Hindlimb muscle (tissue), 1 donor: ENCODE results near the gene SLC46A1. TPM values are rescaled to one million over a fixed set of nuclear protein-coding genes. Genes with fewer than 3 reads are reported as not detected.
"Not testable (repeated sequence)": the region's sequence is repeated elsewhere in the genome, so short reads cannot be mapped to it uniquely, and the experiment has no call there.

ENCODE experiments used
- DNase-seq: peaks from one replicate; pipeline ENCODE4 v3.0.0-alpha.2; 2013
- polyA plus RNA-seq: library from polyadenylated mRNA; unstranded; fragments of 120-200 nt; gene quantifications from one replicate; pipeline ENCODE4 v1.2.1, GENCODE V29; 2013; ENCODE audit not compliant: insufficient read length

The SLC46A1 gene
- polyA plus RNA-seq = 8.4 TPM

DNA sequence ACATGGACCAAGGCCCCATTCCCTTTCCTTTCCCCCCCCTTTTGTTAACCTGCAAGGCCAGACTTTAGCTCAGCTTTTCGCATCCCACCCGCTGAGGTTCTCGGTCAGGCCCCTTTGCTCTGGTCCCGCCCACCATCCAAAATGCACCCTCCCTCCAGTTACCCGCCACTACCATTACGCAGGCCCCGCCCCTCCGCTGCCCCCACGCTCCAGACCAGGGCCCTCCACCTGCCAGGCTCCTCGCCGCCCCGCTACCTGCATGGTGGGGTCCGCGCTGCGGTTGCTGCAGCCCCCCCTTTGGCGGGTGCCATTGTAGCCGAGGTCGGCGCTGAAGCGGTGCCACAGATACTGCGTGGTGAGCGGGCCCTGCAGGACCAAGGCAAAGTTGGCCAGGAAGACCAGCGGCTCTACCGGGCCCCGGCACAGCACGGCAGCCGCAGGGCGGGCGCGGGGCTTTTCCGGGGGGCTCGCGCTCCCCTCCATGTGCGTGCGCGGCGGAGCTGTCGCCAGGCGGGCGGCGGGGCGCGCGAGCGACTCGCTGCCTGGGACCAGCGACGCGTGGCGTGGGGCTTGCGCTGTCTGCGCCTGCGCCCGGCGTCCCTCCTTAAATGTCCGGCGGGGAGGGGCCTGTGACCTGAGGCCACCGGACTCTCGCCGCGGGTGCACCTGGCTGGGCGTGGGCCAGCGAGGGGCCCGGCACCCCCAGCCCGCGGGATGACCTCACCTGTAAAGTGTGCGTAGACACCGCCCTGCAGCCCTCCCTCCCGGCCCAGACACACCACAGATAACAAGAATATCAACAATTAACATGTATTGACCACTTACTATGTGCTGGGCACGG lies at the start of gene SLC46A1:
Gene SLC46A1, minus strand, starts transcription at position 581 of the 841 bp plus-strand sequence. Its CDS starts 98 bp downstream, at position 483.
- peak; percentile 68 for DNase-seq

DNA sequence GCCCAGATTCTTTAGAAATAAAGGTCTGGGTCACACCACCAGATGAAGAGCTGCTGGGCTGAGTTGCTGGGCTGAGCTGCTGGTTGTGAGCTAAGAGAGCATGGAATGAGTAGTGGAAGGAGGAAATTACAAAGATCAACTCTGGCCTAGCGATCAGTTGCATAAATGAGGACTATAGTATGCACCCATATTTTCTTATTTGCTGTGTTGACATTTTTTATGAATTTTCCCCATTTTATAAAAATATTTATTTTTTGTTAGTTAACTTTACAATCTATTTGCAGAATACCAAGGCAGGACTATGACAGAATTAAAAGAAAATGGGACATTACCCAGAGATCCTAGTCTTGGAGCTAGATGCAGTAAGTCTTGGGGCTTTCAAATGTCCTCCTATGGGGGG lies 43.8 kb upstream of the SLC46A1 start:
- DNase-seq = no peak

DNA sequence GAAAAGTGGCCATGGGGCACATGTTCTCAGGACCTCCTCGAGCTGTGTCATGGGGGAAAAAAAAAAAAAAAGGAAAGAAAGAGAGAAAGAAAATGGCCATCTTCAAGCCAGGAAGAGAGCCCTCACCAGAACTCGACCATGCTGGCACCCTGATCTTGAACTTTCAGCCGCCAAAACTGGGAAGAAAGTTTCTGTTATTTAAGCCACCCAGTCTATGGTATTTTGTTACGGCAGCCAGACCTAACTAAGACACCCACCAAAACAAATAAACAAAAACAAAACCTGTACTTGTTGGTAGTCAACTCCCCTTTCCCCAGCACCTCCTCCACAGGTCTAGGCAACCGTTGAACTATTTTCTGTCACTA lies 41.4 kb upstream of the SLC46A1 start:
- no peak for DNase-seq

DNA sequence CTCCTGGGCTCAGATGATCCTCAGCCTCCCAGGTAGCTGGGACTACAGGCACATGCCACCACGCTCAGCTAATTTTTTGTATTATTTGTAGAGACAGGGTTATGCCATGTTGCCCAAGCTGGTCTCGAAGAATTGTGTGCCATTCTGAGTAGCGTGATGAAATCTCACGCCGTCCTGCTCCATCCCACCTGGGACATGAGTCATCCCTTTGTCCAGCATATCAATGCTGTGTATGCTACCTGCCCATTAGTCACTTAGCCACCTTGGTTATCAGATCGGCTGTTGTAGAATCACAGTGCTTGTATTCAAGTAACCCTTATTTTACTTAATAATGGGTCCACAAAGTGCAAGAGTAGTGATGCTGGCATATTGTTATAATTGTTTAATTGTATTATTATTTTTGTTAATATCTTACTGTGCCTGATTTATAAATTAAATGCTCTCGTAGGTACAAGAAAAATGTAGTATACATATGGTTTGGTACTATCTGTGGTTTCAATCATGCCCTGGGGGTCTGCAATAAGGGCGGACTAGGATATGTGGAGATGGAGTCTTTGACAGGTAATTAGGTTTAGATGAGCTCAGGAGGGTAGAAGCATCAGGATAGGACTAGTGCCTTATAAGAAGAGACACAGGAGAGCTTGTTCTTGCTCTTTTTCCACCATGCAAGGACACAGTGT lies 40.8 kb upstream of the SLC46A1 start:
- no peak for DNase-seq

DNA sequence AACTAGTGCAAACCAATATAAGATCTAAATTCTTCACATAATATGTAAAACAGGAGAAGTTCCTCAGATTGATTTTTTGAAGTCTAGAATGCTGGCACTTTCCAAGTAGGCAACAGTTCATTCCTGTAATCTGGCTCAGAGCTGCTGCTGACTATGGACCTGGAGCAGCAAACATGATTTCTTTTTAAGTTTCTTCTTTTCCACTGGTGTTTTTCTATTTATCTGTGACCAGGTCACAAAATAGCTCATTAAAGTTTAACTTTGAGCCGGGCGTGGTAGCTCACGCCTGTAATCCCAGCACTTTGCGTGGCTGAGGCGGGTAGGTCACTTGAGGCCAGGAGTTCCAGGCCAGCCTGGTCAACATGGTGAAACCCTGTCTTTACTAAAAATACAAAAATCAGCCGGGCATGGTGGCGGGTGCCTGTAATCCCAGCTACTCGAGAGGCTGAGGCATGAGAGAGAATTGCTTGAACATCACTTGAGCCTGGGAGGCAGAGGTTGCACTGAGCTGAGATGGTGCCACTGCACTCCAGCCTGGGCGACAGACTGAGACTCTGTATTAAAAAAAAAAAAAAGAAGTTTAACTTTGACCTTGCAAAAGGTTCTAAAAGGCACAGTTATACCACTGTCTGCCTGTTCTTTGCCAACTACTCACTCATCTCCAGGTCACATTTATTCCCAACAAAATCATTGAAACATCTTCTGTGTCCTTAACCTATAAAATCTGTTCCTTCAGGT lies 38.1 kb upstream of the SLC46A1 start:
- peak; percentile 2 for DNase-seq

DNA sequence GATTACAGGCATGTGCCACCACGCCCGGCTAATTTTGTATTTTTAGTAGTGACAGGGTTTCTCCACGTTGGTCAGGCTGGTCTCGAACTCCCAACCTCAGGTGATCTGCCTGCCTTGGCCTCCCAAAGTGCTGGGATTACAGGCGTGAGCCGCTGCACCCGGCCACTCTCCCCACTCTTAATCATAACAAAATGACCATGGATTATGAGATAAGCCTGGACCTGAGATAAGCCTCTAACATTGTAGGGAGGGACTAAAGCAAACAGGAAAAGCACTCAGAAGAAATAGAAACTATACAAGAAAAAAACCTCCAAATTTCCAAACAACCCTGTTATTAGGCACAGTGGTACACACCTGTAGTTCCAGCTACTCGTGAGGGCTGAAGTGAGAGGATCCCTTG lies 28.3 kb upstream of the SLC46A1 start:
- DNase-seq = not testable (repeated sequence)

DNA sequence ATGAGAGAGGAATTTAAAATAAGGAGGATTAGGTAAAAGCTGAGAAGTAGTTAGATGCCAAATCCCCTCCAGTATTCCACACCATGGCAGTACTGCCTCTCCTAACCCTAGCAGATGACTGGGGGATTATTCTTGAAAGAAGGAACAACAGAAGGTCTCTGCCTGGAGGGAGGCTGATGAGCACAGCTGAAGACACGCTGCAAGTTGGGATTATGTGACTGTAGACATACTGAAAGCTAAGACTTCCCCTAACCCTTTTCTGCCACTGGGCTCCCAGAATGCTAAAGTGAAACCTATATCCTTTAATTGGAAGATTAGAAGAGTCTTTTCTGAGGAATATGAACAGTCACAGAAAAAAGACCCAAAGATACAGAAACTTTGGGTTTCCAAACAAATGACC lies 27.7 kb upstream of the SLC46A1 start:
- DNase-seq = no peak

DNA sequence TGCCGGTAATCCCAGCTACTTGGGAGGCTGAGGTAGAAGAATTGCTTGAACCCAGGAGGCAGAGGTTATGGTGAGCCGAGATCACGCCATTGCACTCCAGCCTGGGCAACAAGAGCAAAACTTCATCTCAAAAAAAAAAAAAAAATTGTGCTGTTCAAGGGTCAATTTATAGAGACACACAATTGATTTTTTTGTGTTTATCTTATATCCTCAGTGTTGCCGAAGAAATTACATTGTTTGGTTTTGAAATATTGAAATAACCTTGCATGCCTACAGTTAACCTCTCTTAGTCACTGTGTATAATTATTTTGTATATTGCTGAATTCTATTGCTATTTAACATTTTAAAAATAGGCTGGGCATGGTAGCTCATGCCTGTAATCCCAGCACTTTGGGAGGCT lies 22.0 kb upstream of the SLC46A1 start:
- not testable (repeated sequence) for DNase-seq

DNA sequence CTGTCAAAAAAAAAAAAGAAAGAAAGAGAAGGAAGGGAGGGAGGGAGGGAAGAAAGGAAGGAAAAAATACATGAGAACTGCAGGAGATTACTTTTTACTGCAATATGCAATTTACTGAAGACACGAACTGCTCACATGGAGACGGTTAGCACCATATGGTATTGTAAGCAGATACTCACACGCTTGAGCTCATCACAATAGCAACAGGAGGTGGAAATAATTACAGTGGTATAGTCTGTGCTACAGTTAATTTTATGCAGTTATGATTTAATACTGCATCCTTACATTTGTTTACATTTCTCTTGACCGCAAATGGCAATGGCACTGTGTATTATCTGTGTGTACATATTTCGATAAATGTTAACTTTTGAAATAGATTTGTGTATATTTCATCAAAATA lies 21.4 kb upstream of the SLC46A1 start:
- DNase-seq = no peak

DNA sequence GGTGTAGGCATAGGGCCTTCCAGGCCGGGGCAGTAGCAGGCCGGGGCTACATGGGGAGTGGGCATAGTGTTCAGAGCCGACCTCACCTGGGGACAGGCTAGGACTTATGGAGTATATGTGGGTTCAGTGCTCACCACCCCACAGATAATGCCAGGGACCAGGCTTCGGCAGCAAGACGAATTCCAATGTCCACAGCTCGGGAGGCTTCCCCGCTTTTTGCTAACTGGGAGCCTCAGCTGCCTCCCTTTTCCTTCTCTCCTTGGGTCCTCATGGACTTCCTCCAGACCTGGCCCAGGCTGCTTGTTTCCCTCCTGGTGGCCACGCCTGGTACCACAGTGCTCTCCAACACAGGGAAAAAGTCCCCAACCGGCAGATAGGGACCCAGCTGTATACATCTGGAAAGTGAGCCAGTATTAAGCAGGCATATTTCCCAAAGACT lies 20.1 kb upstream of the SLC46A1 start:
- DNase-seq = no peak

DNA sequence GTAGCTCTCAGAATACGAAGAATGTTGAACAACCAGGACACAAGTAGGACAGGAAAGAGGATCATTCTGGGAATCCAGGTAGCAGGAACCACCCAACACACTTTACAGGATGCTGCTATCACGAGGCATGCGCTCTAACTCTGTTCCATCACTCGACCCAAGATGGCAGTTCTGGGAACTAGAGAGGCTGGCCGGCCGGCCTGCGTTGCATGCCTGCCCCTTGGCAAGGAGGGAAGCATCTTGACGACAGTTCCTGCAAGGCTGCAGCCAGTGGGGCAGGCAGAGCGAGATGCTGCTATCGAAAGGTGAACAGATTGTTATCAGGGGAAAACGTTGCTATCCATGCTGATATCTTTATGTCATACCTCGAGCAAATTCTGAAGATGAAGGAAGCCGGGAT lies 19.2 kb upstream of the SLC46A1 start:
- DNase-seq = no peak

DNA sequence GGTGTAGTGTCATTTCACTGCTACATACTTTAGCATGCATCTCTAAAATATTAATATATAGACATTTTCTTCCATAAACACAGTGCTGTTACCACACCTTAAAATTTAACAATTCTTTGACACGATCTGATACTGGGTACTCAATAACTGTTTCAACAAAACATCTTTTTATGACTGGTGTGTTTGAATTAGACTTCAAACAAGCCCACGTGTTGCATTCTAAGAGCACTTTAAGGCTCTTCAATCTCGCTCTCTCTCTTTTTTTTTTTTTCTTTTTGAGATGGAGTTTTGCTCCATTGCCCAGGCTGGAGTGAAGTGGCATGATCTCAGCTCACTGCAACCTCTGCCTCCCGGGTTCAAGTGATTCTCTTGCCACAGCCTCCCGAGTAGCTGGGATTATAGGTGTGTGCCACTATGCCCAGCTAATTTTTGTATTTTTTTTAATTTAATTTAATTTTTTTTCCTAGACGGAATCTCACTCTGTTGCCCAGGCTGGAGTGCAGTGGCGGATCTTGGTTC lies 15.8 kb upstream of the SLC46A1 start:
- no peak for DNase-seq

DNA sequence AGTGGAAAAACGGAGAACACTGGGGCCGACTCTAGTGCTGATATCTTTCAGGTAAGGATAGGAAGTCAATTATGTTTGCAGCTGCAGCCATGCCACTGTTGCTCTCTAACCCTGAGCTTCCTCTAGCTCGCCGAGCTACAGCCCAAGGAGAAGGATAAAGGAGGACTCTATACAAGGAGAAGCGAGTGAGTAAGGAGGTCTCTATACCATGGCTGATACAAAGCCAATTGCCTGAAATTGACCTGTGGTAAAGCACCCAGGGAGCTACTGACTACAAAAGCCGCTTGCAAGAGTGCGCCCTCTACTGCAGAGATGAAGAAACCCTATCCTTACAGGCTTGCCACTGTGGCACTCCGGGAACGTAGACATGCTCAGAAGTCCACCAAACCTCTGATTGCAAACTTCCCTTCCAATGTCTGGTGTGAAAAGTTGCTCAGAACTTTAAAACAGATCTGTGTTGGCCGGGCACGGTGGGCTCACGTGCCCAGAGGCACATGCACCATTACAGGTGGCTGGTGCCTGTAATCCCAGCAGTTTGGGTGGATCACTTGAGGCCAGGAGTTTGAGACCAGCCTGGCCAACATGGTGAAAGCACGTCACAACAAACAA lies 10.8 kb upstream of the SLC46A1 start:
- no peak for DNase-seq

DNA sequence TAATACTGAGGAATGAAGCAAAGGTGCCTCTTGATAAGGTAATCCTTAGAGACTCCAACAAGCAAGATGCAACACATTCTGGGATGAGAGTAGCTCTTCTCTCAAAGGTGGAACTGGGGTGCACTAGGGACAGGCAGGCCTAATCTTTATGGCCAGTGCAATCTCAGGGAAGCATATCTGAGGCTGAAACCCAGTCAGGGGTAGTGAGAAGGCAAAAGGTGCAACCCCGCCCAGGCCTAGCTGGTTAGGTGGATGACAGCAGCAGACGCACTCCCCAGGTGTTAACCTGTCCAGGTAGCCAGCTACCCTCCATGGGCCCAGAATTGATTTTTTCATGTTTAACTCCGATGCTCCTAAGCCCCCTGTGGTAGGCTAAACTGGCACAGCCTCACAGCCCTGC lies 9.9 kb upstream of the SLC46A1 start:
- no peak for DNase-seq

DNA sequence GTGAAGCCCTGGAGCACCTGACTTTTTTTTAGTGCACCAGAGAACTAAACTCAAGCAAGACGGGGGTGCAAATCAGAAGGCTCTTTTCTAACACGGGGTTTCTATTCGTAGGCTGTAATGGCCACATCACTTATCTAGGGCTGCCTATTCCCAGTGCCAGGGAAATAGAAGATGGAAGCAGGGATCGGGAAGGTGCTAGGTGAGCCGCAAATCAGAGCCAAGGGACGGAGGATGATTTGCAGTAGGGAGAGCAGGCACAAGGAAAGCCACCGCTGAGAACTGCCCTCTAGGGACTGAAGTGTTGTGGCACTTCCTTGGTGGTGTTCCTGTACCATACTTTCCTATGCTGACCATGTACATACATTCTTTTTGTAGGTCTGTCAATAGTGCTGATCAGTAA lies 7.8 kb upstream of the SLC46A1 start:
- no peak for DNase-seq

DNA sequence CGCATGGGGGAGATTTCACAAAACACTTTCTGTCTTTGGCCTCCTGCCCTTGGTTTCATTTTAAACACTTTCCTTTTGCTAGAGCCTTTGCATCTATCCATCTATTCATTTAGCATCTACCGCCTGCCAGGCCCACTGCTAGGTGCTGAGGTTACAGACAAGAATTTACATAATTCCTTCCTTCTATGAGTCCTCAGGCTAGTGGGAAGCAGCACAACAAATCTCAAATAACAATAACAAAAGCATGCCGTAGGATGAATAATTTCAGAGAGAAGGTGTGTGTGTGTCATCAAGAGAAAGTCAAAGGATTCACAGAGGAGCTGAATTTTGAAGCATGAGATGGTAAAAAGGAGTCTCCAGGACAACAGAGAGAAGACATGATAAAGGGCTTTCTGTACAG lies 6.1 kb upstream of the SLC46A1 start:
- DNase-seq = no peak

DNA sequence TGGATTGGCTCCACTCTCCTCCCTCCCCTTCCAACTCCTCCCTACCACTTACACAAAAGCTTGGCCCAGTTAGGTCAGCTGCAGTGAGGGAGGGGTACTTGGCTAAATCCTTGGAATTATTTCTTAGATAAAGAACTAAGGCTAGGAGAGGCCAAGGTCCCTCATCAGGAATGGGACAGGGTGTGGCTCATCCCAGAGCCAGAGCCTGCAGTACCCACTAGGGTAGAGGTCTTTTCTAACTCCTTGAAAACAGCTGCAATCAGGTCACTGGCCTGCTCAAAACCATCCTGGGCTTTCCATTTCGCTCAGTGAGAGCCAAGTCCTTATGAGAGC lies 1.9 kb upstream of the SLC46A1 start:
- no peak for DNase-seq

DNA sequence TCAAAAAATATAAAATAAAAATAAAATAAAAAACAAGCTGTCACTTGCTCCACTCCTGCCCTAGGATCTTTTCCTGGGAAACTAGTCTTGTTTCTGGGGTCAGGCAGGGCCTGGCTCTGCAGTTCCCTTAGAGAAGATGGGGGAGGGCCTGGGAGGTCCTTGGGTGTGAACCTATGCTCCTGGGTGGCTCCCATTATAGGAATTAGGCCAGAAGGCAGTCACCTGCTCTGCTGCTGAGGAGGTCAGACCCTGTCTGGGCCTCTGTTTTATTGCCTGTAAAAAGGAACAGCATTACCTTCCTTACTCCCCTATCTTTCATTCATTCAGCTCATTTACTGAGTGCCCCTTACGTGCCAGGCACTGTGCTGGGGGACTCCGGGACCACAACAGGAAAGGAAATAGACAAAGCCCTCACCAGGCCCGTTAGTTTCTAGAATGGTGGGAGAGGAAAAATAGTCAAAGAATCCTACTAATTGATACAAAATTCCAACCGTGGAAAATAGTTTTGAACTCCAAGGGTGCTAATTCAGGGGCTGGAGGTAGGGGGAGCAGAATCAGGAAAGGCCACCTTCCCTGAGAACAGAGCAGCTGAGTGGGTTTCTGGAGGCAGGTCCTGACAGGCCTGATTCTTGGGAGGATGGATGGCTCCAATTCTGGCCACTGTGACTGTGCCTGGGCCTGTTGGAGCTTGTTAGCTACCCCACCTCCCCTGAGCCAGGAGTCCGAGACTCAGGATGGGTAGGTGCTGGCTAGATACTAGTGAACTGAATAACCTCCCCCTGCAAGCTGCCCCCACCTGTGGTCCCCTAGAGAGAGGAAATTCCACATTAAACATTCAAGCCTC lies 1.3 kb upstream of the SLC46A1 start:
- no peak for DNase-seq

DNA sequence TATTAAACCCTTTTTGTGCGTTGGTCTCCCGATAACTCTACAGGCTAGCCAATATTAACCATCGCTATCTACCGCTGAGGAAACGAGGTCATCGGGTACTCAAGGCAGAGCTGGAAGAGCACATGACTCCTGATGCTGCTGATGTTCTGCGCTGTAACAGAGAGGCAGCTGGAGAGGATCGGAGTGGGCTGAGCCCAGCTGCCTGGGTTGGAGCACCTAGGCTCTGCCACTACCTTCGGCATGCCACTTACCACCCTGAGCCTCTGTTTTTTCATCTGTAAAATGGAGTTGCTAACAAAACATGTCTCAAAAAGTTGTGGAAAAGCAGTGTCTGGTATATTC lies 432 bp upstream of the SLC46A1 start:
- no peak for DNase-seq

DNA sequence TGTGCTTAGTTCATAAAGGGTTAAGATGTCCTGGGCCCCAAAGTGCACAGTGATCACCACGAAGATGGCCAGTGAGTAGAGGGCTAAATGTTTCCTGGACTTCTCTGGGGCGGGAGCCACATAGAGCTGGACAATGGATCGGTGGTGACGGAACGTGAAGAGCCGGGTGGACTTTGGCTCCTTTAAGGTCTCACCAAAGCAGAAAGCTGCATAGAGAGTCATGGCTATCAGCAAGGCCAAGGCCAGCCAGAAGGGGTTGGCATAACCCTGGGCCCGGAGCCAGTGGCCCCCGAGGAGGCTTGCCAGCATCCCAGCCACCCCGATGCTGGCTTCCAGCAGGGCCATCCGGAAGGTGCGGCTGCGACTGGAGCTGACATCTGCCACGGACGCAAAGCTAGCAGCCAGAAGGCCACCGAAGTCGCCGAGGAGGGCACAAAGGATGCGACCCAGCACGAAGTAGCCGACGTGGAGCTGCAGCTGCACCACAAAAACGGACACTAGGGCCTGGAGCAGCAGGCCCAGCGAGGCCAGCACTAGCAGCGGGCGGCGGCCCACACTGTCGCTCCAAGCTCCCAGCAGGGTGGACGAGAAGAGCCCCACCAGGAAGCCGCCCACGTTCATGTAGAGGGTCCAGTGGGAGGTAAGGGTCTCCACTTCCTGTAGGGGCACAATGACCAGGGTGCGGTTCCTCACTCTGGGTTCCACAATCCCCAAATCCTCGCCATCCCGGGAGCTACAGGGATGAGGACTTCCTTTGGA lies 1.0 kb downstream of the SLC46A1 start:
- DNase-seq = no peak

DNA sequence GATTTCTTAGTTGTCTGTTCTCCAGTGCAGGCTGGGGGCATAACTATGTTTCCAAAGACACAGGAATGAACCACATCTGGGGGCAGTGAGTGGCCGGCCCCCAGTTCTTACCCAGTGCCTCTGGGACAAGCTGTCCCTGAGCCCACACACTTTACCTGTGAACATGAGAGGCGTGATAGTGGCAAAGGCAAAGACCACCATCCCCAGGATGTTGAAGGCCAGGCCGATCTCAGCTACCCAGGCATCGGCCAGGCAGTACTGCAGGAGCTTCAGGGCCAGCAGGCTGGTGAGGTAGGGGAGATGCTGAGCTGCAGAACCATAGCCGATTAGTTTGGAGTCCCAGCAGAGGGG lies 1.6 kb downstream of the SLC46A1 start:
- no peak for DNase-seq
